ENCODE measurements around the gene NARS2.
A peak's percentile ranks its signal among the peaks of the same experiment; 100 is the strongest.

Gene NARS2

DNA sequence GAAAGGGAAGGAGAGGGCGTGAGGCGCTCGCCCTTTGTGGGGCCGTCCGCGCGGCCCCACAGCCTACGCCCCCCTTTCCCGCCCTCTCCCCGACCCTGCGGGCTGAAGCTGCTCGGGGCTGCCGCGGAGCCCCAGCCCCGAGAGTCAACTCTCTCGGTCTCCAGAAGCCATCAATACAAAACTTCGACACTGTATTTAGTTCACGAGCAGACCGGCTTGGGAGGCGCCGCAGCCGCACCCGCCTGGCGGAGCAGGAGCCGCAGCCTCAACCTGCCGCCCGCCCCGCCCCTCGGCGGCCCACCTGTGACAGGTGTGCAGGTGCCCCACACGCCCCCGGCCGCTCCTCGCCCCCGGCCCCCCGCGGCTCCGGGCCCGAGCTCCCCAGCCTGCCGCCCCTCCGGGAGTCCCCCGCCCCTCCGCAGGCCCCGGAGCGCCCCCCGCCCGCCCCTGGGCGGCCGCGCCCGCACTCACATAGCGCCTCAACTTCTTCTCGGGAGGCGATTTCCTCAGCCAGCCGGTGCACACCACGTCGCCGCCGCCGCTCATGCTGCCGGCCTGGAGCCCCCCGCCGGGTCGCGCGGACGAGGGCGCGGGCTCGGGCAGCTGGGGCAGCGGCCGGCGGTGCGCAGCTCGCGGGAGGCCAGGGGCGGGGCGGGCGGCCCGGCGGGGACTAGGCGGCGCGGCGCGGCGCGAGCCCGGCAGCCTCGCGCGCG, 157.3 kb downstream of the NARS2 start, which contains the start of gene GAB2:
TSS of gene GAB2 (minus strand) at position 646 of the 713 bp plus-strand sequence. CDS start at position 546, 100 bp downstream.
- Histone ChIP-seq H3K9me3 (ENCODE audit: control insufficient read depth, low read length) (no peaks in the 10 kb centered on the region), H2AK5ac (ENCODE audit: low read length, severe bottlenecking) (peak within 1 kb of the TSS; percentile 46), H3K4ac (ENCODE audit: low read depth in 1 of 2, low read length in 2 of 2) (peak within 1 kb of the TSS; percentile 9 to 74), H3K4me2 (ENCODE audit: low read length, poor library complexity, severe bottlenecking) (peak within 1 kb of the TSS; percentile 96), H4K91ac (ENCODE audit: low read length) (peak within 1 kb of the TSS; percentile 82), H3K27me3 (ENCODE audit: control insufficient read depth in 1 of 2, insufficient read depth in 1 of 2, low read length in 2 of 2) (no peaks in the 10 kb centered on the region), H3K14ac (ENCODE audit: low read length in 2 of 2) (peak within 1 kb of the TSS in 1 of 2 experiments; percentile 35), H4K8ac (ENCODE audit: low read length) (peak within 1 kb of the TSS; percentile 91), H2AFZ (ENCODE audit: low read depth, low read length) (peak within 1 kb of the TSS; percentile 89), H3K79me1 (replicated peaks; ENCODE audit: low read length, poor library complexity, severe bottlenecking) (peaks cover 7% of the 10 kb centered on the region), H3K23ac (ENCODE audit: low read length in 2 of 2) (peak within 1 kb of the TSS in 1 of 2 experiments; percentile 0), H3K18ac (ENCODE audit: low read depth in 1 of 2, low read length in 2 of 2) (peak within 1 kb of the TSS; percentile 79 to 92), H3K27ac (ENCODE audit: low read length, poor library complexity, severe bottlenecking) (peak within 1 kb of the TSS; percentile 84), H2BK120ac (ENCODE audit: low read depth, low read length) (peak within 1 kb of the TSS; percentile 91), H3K4me3 (ENCODE audit: insufficient read depth in 1 of 2, low read depth in 1 of 2, low read length in 2 of 2) (peak within 1 kb of the TSS; percentile 88 to 90), H2BK15ac (ENCODE audit: low read depth, poor library complexity, severe bottlenecking) (peak within 1 kb of the TSS; percentile 96), H2BK5ac (ENCODE audit: low read depth, low read length, poor library complexity, severe bottlenecking) (no peak within 1 kb of the TSS), H2BK12ac (ENCODE audit: low read length in 2 of 2) (peak within 1 kb of the TSS; percentile 28 to 34), H3K4me1 (ENCODE audit: control insufficient read depth, insufficient read depth, low read depth, low read length) (peaks cover 13% of the 10 kb centered on the region), H3K36me3 (ENCODE audit: control insufficient read depth in 1 of 2, insufficient read depth in 2 of 2, low read depth in 1 of 2, low read length in 2 of 2) (no peaks in the 10 kb centered on the region), H3K9ac (ENCODE audit: low read length) (peak within 1 kb of the TSS; percentile 94)
- WGBS = 1% methylated on average over 52 of the region's 93 CpGs
- no peak for DNase-seq

DNA sequence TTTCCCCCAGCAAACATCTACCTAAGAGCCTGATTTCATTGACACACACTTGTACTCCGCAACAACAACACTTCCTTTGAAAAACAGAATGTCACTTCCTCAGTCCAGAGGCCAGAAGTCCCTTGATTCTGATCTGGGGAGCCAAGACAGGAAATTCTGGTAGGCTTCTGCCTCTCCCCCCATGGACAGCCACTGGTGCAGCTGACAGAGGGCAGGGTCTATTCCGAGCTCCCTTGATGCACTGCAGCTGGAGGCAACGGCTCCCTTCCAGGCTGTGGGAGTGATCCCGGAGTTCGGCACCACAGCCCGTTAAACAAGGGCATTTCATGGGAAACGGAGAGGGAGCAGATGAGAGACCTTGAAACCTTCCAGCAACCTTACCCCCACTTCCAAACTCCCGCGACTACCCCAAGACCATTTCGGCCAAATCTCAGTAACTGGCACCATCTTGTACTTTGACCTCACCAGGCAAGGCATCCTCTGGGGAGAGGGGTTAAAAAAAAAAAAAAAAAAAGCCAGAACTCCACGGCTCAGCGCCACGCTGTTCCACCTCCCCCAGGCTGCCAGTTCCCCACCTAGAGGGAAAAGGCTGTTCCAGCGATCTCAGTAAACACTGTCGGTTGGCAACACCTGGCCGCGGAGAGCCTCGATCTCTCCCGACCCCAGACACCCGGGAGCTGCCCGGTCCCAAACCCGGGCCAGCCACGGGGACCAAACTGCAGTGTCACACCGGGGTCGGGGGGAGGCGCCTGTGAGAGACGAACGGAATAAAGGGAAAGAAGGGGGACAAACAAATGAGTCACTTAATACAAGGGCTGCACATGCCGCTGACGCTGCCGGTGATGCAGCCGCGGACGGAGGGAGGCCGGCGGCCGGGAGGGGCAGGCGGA, 158.1 kb downstream of the NARS2 start:
- peak overlapping the region; percentile 84 for H3K27ac ChIP-seq (ENCODE audit: low read length, poor library complexity, severe bottlenecking)
- H2AFZ ChIP-seq (ENCODE audit: low read depth, low read length) = peak overlapping the region; percentile 64
- DNase-seq = peak; percentile 96
- 1% methylated on average over 33 of the region's 38 CpGs for WGBS
- H2BK5ac ChIP-seq (ENCODE audit: low read depth, low read length, poor library complexity, severe bottlenecking) = no peak overlapping the region
- H3K27me3 ChIP-seq (ENCODE audit: control insufficient read depth in 1 of 2, insufficient read depth in 1 of 2, low read length in 2 of 2) = no peaks in the 10 kb centered on the region
- H2BK120ac ChIP-seq (ENCODE audit: low read depth, low read length) = peak overlapping the region; percentile 42
- no peak overlapping the region for H3K23ac ChIP-seq (ENCODE audit: low read length in 2 of 2)
- no peak overlapping the region for H4K91ac ChIP-seq (ENCODE audit: low read length)
- peaks cover 7% of the 10 kb centered on the region for H3K79me1 ChIP-seq (replicated peaks; ENCODE audit: low read length, poor library complexity, severe bottlenecking)
- H4K8ac ChIP-seq (ENCODE audit: low read length) = peak overlapping the region; percentile 70
- peak overlapping the region; percentile 76 to 90 for H3K4me3 ChIP-seq (ENCODE audit: insufficient read depth in 1 of 2, low read depth in 1 of 2, low read length in 2 of 2)
- peak overlapping the region in 1 of 2 experiments; percentile 60 for H3K4ac ChIP-seq (ENCODE audit: low read depth in 1 of 2, low read length in 2 of 2)
- H3K18ac ChIP-seq (ENCODE audit: low read depth in 1 of 2, low read length in 2 of 2) = peak overlapping the region; percentile 28 to 54
- no peak overlapping the region for H2AK5ac ChIP-seq (ENCODE audit: low read length, severe bottlenecking)
- H3K4me2 ChIP-seq (ENCODE audit: low read length, poor library complexity, severe bottlenecking) = peak overlapping the region; percentile 96
- no peaks in the 10 kb centered on the region for H3K36me3 ChIP-seq (ENCODE audit: control insufficient read depth in 1 of 2, insufficient read depth in 2 of 2, low read depth in 1 of 2, low read length in 2 of 2)
- H3K9me3 ChIP-seq (ENCODE audit: control insufficient read depth, low read length) = no peaks in the 10 kb centered on the region
- H3K9ac ChIP-seq (ENCODE audit: low read length) = peak overlapping the region; percentile 93
- no peak overlapping the region for H3K14ac ChIP-seq (ENCODE audit: low read length in 2 of 2)
- H2BK15ac ChIP-seq (ENCODE audit: low read depth, poor library complexity, severe bottlenecking) = peak overlapping the region; percentile 96
- H2BK12ac ChIP-seq (ENCODE audit: low read length in 2 of 2) = peak overlapping the region; percentile 28 to 34
- peaks cover 13% of the 10 kb centered on the region for H3K4me1 ChIP-seq (ENCODE audit: control insufficient read depth, insufficient read depth, low read depth, low read length)

DNA sequence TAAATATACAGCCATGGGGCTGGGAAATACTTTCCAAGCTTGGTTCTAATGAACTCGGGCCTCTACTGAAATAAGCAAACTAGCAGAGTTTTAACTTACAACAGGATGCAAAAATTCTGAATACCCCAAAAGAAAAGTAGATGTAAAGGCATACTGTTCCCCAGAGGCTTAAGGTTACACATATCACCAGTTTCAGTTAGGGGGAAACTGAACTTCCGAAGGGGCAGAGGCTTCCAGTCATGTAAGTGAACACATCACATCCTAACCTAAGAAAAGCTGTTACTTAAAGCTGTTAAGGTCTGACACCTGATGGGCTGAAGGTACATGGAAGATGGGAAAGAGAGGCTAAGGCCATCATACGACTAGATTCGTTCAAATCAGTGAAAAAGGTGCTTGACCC, 159.3 kb downstream of the NARS2 start:
- Histone ChIP-seq H3K23ac (ENCODE audit: low read length in 2 of 2) (no peak overlapping the region), H4K8ac (ENCODE audit: low read length) (no peak overlapping the region), H3K4me1 (ENCODE audit: control insufficient read depth, insufficient read depth, low read depth, low read length) (peaks cover 8% of the 10 kb centered on the region), H4K91ac (ENCODE audit: low read length) (no peak overlapping the region), H2BK12ac (ENCODE audit: low read length in 2 of 2) (no peak overlapping the region), H2AFZ (ENCODE audit: low read depth, low read length) (no peak overlapping the region), H3K9ac (ENCODE audit: low read length) (peak overlapping the region; percentile 93), H2AK5ac (ENCODE audit: low read length, severe bottlenecking) (no peak overlapping the region), H3K9me3 (ENCODE audit: control insufficient read depth, low read length) (peaks cover 9% of the 10 kb centered on the region), H2BK5ac (ENCODE audit: low read depth, low read length, poor library complexity, severe bottlenecking) (no peak overlapping the region), H3K4me3 (ENCODE audit: insufficient read depth in 1 of 2, low read depth in 1 of 2, low read length in 2 of 2) (no peak overlapping the region), H3K4ac (ENCODE audit: low read depth in 1 of 2, low read length in 2 of 2) (no peak overlapping the region), H3K79me1 (replicated peaks; ENCODE audit: low read length, poor library complexity, severe bottlenecking) (peaks cover 9% of the 10 kb centered on the region), H3K4me2 (ENCODE audit: low read length, poor library complexity, severe bottlenecking) (no peak overlapping the region), H2BK120ac (ENCODE audit: low read depth, low read length) (no peak overlapping the region), H3K18ac (ENCODE audit: low read depth in 1 of 2, low read length in 2 of 2) (no peak overlapping the region), H3K36me3 (ENCODE audit: control insufficient read depth in 1 of 2, insufficient read depth in 2 of 2, low read depth in 1 of 2, low read length in 2 of 2) (no peaks in the 10 kb centered on the region), H3K27me3 (ENCODE audit: control insufficient read depth in 1 of 2, insufficient read depth in 1 of 2, low read length in 2 of 2) (no peaks in the 10 kb centered on the region), H2BK15ac (ENCODE audit: low read depth, poor library complexity, severe bottlenecking) (no peak overlapping the region), H3K27ac (ENCODE audit: low read length, poor library complexity, severe bottlenecking) (peak overlapping the region; percentile 21), H3K14ac (ENCODE audit: low read length in 2 of 2) (no peak overlapping the region)
- WGBS = 95% methylated on average over 4 of the region's 4 CpGs
- no peak for DNase-seq

Measured in mesenchymal stem cell (in vitro differentiated cells and primary cell).